GM23338 (cell line): ENCODE data around the gene IQUB.

ENCODE experiments used
- NANOG ChIP-seq: IDR thresholded peaks from 2 replicates; pipeline ENCODE4 v1.6.1; 2016; ENCODE audit warnings: antibody characterized with exemption, borderline replicate concordance
- POLR2AphosphoS5 ChIP-seq: IDR thresholded peaks from 2 replicates; pipeline ENCODE4 v1.6.1; 2016; ENCODE audit warnings: antibody characterized with exemption, low read depth
- TF ChIP-seq, protein P1 (sequence below), 2 experiments: fragments of 200-600 bp in 1 of 2; sonication (generic) in 1 of 2; conservative IDR thresholded peaks; 2 replicates each; pipeline versions ENCODE4 v1.5.1 to v1.6.1; 2016 to 2017; ENCODE audit warnings: antibody characterized with exemption in 2 of 2, low read depth in 2 of 2, mild to moderate bottlenecking in 2 of 2, moderate library complexity in 1 of 2

GRCh38 chr7:123472327-123472726 is 62.1 kb downstream of the IQUB start:
- TF ChIP-seq, protein P1, sequence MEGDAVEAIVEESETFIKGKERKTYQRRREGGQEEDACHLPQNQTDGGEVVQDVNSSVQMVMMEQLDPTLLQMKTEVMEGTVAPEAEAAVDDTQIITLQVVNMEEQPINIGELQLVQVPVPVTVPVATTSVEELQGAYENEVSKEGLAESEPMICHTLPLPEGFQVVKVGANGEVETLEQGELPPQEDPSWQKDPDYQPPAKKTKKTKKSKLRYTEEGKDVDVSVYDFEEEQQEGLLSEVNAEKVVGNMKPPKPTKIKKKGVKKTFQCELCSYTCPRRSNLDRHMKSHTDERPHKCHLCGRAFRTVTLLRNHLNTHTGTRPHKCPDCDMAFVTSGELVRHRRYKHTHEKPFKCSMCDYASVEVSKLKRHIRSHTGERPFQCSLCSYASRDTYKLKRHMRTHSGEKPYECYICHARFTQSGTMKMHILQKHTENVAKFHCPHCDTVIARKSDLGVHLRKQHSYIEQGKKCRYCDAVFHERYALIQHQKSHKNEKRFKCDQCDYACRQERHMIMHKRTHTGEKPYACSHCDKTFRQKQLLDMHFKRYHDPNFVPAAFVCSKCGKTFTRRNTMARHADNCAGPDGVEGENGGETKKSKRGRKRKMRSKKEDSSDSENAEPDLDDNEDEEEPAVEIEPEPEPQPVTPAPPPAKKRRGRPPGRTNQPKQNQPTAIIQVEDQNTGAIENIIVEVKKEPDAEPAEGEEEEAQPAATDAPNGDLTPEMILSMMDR (conservative IDR thresholded peaks at IDR 0.05; ENCODE audit: low read depth in 2 of 2), result no peak
- TF ChIP-seq NANOG (no peak), POLR2AphosphoS5 (no peak)
